Keratinocyte (primary cell): ENCODE measurements around the gene GJD3. TPM values are rescaled to one million over a fixed set of nuclear protein-coding genes. Genes with fewer than 3 reads are reported as not detected.
"Not testable (repeated sequence)": the region's sequence is repeated elsewhere in the genome, so short reads cannot be mapped to it uniquely, and the experiment has no call there.

Experiments
- DNase-seq: peaks from one replicate; pipeline ENCODE4 v3.0.0-alpha.2; 2011; ENCODE audit warnings: low read depth, missing footprints, low spot score
- FAIRE-seq: peaks from 2 replicates; lab custom pipeline; 2011; peaks lifted over from hg19 to GRCh38; lab: Jason Lieb, UNC
- H2AFZ ChIP-seq: 2 replicates; pipeline ENCODE4 v1.6.0; 2012; ENCODE audit warnings: low read length, control low read depth, inconsistent platforms; ENCODE audit not compliant: control insufficient read depth
- H3K27ac ChIP-seq: 2 replicates; pipeline ENCODE4 v1.5.1; 2011; ENCODE audit warnings: low read length; ENCODE audit not compliant: control insufficient read depth, insufficient read depth
- H3K27me3 ChIP-seq: 3 replicates; pipeline ENCODE4 v1.6.0; 2011; ENCODE audit warnings: low read length; ENCODE audit not compliant: control insufficient read depth, insufficient read depth; ENCODE audit errors: extremely low read depth
- H3K36me3 ChIP-seq, 2 experiments: 2 replicates in 1 of 2; 3 replicates in 1 of 2; pipeline ENCODE4 v1.5.1; 2011; ENCODE audit warnings: low read length in 2 of 2, mild to moderate bottlenecking in 1 of 2; ENCODE audit not compliant: control insufficient read depth in 2 of 2, insufficient read depth in 2 of 2; ENCODE audit errors: extremely low read depth in 1 of 2
- H3K4me1 ChIP-seq: 3 replicates; pipeline ENCODE4 v1.5.1; 2011; ENCODE audit warnings: low read length; ENCODE audit not compliant: control insufficient read depth, insufficient read depth; ENCODE audit errors: extremely low read depth
- H3K4me2 ChIP-seq: 3 replicates; pipeline ENCODE4 v1.6.0; 2011; ENCODE audit warnings: low read depth, low read length; ENCODE audit not compliant: control insufficient read depth, insufficient read depth; ENCODE audit errors: extremely low read depth
- H3K4me3 ChIP-seq, 3 experiments: fragments of 200-600 bp in 1 of 3; sonication (generic) in 1 of 3; 2 replicates in 2 of 3; 3 replicates in 1 of 3; pipeline ENCODE4 v1.5.1; 2011 to 2016; ENCODE audit warnings: low read length in 3 of 3, mild to moderate bottlenecking in 3 of 3, control low read depth in 2 of 3, inconsistent platforms in 1 of 3, low read depth in 1 of 3, mixed read lengths in 1 of 3, mixed run types in 1 of 3, moderate library complexity in 1 of 3; ENCODE audit not compliant: control insufficient read depth in 2 of 3, insufficient read depth in 2 of 3; ENCODE audit errors: extremely low read depth in 1 of 3
- H3K79me2 ChIP-seq: 2 replicates; pipeline ENCODE4 v1.6.0; 2012; ENCODE audit warnings: low read length; ENCODE audit not compliant: control insufficient read depth, insufficient read depth
- H3K9ac ChIP-seq: 3 replicates; pipeline ENCODE4 v1.6.0; 2011; ENCODE audit warnings: low read length; ENCODE audit not compliant: control insufficient read depth, insufficient read depth; ENCODE audit errors: extremely low read depth
- H3K9me1 ChIP-seq: 3 replicates; pipeline ENCODE4 v1.6.0; 2011; ENCODE audit warnings: low read length; ENCODE audit not compliant: control insufficient read depth, insufficient read depth; ENCODE audit errors: extremely low read depth
- H3K9me3 ChIP-seq: 2 replicates; pipeline ENCODE4 v1.5.1; 2012; ENCODE audit warnings: low read depth, low read length; ENCODE audit not compliant: control insufficient read depth
- H4K20me1 ChIP-seq: 3 replicates; pipeline ENCODE4 v1.6.0; 2011; ENCODE audit warnings: low read length; ENCODE audit not compliant: control insufficient read depth, insufficient read depth; ENCODE audit errors: extremely low read depth
- EZH2 ChIP-seq: IDR thresholded peaks from one replicate; pipeline ENCODE4 v1.6.1; 2012; ENCODE audit warnings: inconsistent platforms, mild to moderate bottlenecking, low read length, moderate library complexity
- dilution Hi-C: fragments of 300-500 bp; cut with MboI; formaldehyde crosslinking; loops from one replicate; pipeline ENCODE4 v1.7.0; 2020; ENCODE audit warnings: low sequenced_read_pairs; ENCODE audit not compliant: extremely low pct_ligation_motif_present
- polyA minus RNA-seq, 3 experiments: library from RNA; depleted of rRNA, polyadenylated mRNA; stranded (reverse); fragments of >200 nt; gene quantifications; 1 replicate in 1 of 3; 2 replicates in 1 of 3; 3 replicates in 1 of 3; pipeline ENCODE4 v1.2.3, GENCODE V29; 2011
- polyA plus RNA-seq, 5 experiments: library from polyadenylated mRNA; depleted of rRNA in 3 of 5; stranded (reverse) in 3 of 5; stranded (forward) in 1 of 5; unstranded in 1 of 5; fragments of >200 nt; gene quantifications; 1 replicate in 1 of 5; 2 replicates in 3 of 5; 3 replicates in 1 of 5; pipeline versions ENCODE4 v1.2.1 to v1.2.3, GENCODE V29; 2011 to 2012; ENCODE audit warnings: missing spikeins in 2 of 5, low read depth in 1 of 5, low replicate concordance in 1 of 5
- TF ChIP-seq, protein P1 (sequence below), 3 experiments: IDR thresholded peaks in 1 of 3; conservative IDR thresholded peaks in 1 of 3; optimal IDR thresholded peaks in 1 of 3; 2 replicates in 2 of 3; 3 replicates in 1 of 3; pipeline versions ENCODE3 to v1.5.1; 2011; ENCODE audit warnings: low read length in 3 of 3, mild to moderate bottlenecking in 3 of 3, moderate library complexity in 2 of 3, control low read depth in 1 of 3, inconsistent platforms in 1 of 3; ENCODE audit not compliant: insufficient read depth in 2 of 3; ENCODE audit errors: extremely low read depth in 1 of 3

GJD3 gene
- not detected in 3 replicates for polyA plus RNA-seq
- not detected for polyA plus RNA-seq (2011; ENCODE audit: low read depth)
- not detected in 2 replicates for polyA plus RNA-seq (2011; cell fraction: cytosol; rRNA removed)
- not detected in 2 replicates for polyA plus RNA-seq (2011; cell fraction: nucleus; rRNA removed)
- not detected in 2 replicates for polyA plus RNA-seq (2012; ENCODE audit: low replicate concordance)
- polyA minus RNA-seq, result not detected in 3 replicates
- polyA minus RNA-seq (2011; cell fraction: cytosol; rRNA and poly(A)+ RNA removed), result not detected
- not detected in 2 replicates for polyA minus RNA-seq (2011; cell fraction: nucleus; rRNA and poly(A)+ RNA removed)

DNA sequence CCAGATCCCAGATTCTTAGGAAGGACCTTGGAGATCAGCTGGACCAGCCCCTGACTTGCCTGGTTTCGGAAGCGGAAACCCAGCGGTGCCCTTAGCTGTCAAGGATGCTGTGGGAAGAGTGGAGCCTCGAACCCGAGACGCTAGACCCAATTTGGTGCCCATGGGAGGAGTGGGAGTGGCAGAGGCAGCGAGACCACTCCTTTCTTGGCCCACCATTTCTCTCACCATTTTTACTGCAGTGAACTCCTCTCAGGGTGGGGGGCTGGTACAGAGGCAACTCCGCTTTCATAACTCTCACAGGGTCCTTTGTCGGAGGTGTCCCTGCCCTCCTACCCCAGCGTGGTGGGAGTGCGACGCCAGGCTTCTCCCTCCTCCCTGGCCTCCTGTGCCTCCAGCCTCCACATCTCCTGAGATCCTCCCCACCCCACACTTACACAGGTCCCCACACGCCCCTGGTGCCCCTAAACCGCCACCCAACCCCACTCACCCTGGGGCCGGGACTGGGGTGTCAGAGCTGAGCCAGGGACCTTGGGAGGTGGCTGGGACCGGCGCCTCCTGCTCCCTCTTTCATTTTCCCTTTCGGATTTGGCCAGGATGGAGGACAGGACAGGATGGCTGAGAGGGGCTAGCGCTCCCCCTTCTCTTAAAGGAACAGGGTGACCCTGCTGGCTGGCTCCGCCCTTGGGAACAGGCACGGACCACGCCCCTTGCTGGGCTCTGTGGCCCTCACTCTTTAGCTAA is at the start of gene GJD3:
GJD3 (minus strand) TSS at position 617 of the 741 bp plus-strand sequence. CDS start 922 bp downstream, outside the sequence.
- dilution Hi-C loops, result loop anchor here (5.0 kb wide), 1 partner anchor 62 kb away; no protein-coding TSS in a partner anchor
- no peaks in the 10 kb centered on the region for H4K20me1 ChIP-seq
- H3K79me2 ChIP-seq, result no peaks in the 10 kb centered on the region
- H3K9me1 ChIP-seq, result no peaks in the 10 kb centered on the region
- FAIRE-seq (no peak), DNase-seq (no peak)
- no peaks in the 10 kb centered on the region for H3K4me1 ChIP-seq
- no peaks in the 10 kb centered on the region for H3K27me3 ChIP-seq
- H3K4me2 ChIP-seq, result peak within 1 kb of the TSS; percentile 83
- no peak within 1 kb of the TSS for H3K9ac ChIP-seq
- H3K9me3 ChIP-seq, result no peaks in the 10 kb centered on the region
- H3K4me3 ChIP-seq, result peak within 1 kb of the TSS in 2 of 3 experiments; percentile 19 to 45
- no peaks in the 10 kb centered on the region for H3K36me3 ChIP-seq
- H3K27ac ChIP-seq, result no peak within 1 kb of the TSS
- H2AFZ ChIP-seq, result no peak within 1 kb of the TSS
- TF ChIP-seq EZH2, result no peak
- TF ChIP-seq, protein P1, sequence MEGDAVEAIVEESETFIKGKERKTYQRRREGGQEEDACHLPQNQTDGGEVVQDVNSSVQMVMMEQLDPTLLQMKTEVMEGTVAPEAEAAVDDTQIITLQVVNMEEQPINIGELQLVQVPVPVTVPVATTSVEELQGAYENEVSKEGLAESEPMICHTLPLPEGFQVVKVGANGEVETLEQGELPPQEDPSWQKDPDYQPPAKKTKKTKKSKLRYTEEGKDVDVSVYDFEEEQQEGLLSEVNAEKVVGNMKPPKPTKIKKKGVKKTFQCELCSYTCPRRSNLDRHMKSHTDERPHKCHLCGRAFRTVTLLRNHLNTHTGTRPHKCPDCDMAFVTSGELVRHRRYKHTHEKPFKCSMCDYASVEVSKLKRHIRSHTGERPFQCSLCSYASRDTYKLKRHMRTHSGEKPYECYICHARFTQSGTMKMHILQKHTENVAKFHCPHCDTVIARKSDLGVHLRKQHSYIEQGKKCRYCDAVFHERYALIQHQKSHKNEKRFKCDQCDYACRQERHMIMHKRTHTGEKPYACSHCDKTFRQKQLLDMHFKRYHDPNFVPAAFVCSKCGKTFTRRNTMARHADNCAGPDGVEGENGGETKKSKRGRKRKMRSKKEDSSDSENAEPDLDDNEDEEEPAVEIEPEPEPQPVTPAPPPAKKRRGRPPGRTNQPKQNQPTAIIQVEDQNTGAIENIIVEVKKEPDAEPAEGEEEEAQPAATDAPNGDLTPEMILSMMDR (optimal IDR thresholded peaks at IDR 0.05 in 1 of 3, IDR thresholded peaks at IDR 0.05 in 1 of 3, conservative IDR thresholded peaks at IDR 0.05 in 1 of 3; ENCODE audit: extremely low read depth in 1 of 3, insufficient read depth in 2 of 3, low read length in 3 of 3), result no peak

GRCh38 chr17:40414312-40414711 is 49.8 kb upstream of the GJD3 start:
- Histone ChIP-seq H3K79me2 (peaks cover 29% of the 10 kb centered on the region), H3K36me3 (peaks cover 0 to 16% of the 10 kb centered on the region in 2 experiments), H3K4me1 (peaks cover 16% of the 10 kb centered on the region)
- not testable (repeated sequence) for H3K4me3 ChIP-seq, H3K9ac ChIP-seq, H4K20me1 ChIP-seq, H3K9me3 ChIP-seq, FAIRE-seq, DNase-seq, H3K27ac ChIP-seq, H3K27me3 ChIP-seq, H3K9me1 ChIP-seq, H2AFZ ChIP-seq, H3K4me2 ChIP-seq
- dilution Hi-C loops, result loop anchor here (10.0 kb wide), 1 partner anchor 150 kb away; the partner anchor contains the start of gene CCR7
